Muscle of back (tissue), 11 donors: ENCODE data around the gene C16orf74. TPM values are rescaled to one million over a fixed set of nuclear protein-coding genes. Genes with fewer than 3 reads are reported as not detected.

Source experiments
- DNase-seq, 3 donors: peaks; one replicate each; pipeline versions ENCODE4 v3.0.0 to v3.0.0-alpha.2; 2013
- polyA plus RNA-seq, 10 donors: library from polyadenylated mRNA; unstranded; fragments of 120-200 nt; gene quantifications; one replicate each; pipeline ENCODE4 v1.2.1, GENCODE V29; 2013; ENCODE audit not compliant: insufficient read length in 10 of 10

Gene C16orf74
- polyA plus RNA-seq, 10 donors: 0.76 to 4.7 (median 1.3) TPM

DNA sequence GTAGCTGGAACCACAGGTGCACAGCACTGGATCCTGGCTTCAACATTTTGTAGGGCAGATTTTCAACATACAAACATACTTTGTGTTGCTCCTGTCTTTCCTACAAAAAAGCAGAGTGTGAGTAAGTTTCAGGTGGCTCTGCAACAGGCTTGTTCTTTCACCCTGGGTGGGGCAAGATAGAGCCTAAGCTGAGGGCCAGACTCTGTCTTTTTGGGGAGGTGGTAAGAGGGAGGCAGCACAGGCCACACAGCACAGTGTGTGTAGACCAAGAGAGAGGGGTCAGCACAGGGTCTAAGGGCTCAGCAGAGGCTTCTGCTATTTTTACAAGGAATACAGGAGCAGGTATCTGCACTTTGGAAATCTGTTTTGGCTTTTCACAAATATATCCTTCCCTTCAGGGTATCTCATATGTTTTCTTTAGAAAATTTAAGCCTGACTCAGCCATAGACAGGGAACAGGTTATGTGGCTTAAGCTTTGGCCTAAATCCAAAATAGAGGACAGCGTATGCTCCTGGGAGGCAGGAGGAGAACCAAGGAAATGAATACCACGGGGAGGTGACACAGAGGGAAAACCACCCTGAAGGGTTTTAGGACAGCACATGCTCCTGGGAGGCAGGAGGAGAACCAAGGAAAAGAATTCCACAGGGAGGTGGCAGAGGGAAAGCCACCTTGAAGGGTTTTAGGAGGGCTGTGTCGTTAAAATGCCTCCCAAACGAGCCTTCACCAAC lies 26.9 kb upstream of the C16orf74 start:
- DNase-seq: no peak

DNA sequence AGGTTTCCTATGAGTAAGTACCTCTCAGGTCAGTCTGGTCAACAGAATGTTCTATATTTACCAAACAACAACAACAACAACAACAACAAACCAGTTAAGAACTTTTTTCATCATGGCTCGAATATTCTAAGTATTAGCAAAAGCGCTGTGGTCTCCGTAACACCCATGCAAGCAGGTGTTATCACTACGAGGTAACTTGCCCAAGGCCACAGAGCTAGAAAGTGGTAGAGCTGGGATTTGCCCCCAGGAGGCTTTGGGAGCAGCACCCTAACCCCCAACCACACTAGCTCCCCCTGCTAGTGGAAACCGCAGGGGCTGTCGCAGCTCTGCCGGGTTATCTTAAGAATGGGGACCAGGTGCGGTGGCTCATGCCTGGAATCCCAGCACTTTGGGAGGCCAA lies 23.9 kb upstream of the C16orf74 start:
- no peak for DNase-seq

DNA sequence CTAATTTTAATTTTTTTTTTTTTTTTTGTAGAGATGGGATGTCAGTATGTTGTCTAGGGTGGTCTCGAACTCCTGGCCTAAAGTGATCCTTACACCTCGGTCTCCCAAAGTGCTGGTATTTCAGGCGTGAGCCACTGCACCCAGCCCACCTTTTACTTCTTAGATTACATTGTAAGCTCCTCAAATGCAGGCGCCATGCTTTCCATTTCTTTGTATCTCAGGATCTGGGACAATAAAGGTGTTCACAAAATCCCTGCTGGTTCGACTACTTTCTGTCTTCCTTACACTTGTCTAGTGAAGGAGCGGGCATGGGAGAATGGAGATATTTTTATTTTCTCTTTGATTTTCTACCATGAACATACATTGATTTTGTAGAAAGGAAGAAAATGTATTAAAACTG lies 23.2 kb upstream of the C16orf74 start:
- DNase-seq: no peak

DNA sequence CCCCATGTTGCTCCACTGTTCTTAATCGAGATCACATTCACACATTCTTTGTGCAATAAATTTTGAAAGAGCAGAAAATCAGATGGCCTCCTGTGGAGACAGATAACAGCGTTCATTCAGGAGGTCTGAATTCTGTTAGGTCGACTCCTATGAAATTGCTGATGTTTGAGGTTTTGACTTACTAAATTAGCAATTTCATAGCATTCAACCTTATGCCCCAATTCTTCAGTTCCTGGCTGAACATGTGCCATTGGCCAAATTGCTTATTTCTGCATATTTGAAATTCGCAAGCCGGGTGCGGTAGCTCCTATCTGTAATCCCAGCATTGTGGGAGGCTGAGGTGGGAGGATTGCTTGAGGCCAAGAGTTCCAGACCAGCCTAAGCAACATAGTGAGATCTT lies 22.1 kb upstream of the C16orf74 start:
- no peak for DNase-seq

DNA sequence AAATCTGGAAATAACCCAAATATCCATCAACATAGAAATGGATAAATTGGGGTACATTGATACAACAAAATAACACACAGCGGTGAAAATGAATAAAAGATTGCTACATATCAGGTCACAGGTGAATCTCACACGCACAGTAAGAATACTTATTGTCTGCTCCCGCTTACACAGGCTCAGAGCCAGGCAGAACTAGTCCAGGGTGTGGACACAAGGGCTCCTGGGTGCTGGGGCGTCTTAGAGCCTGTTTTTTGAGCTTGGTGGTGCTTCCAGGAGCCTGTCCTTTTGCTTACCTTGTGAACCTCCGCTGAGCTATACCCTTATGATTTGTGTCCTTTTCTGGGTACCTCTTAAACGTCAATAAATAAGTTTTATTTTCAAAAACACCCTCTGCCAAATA lies 19.8 kb upstream of the C16orf74 start:
- no peak for DNase-seq

DNA sequence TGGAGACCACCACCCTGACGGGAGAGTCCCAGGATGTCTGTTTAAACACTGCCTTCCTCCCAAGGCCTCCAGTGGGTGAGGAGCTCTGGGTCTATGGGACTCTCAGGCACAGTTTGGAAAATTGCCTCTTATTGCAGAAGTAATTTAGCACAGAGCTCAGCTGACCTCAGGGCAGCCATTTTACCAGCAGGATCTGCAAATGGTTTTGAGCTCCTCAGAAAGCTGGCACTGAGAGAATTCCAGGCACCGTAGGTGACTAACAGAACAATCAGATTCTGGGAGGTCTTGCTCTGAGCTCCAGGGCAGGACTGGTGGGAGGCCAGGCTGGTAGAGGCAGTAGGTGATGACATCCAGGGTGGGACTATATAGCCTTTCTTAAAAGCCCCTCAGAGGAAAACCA lies 17.3 kb upstream of the C16orf74 start:
- DNase-seq: no peak

DNA sequence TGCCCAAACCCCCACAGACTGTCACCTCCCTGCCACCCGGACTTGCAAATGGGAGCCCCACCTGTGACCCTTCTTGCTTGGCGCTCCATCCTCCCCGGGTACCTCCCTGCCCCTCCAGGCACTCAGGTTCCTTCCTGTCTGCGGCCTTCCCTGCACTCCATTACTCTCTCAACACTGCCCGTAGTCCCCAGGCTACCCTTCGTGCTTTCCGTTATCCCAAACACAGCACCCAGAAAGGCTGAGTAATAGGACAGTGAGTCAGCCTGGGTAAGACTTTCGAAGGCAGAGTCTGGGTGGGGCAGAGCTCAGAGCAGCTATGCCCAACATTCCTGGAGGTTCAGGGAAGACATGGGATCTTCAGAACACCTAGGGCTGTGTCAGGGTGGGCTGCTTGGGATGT lies 16.6 kb upstream of the C16orf74 start:
- peak in 1 of 3 donors; percentile 62 for DNase-seq

DNA sequence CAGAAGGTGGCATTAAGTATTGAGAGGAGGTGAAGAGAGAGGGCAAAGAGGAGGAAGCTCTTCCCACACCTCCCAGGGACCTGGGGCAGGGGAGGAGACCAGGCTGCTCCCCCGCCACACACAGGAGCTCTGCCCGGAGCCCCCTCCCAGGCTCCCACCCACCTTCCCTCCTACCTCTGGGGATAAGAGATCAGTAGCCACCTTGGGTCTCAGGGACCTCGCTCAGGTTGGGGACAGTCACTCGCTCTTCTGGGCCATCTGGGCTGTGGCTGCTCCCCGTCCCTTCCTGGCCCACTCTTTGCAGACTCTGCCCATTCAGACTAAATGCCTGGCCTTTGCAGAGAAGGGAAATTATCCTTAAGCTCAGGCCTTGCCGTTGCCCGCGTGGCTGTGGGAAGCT lies 14.9 kb upstream of the C16orf74 start:
- DNase-seq: no peak

DNA sequence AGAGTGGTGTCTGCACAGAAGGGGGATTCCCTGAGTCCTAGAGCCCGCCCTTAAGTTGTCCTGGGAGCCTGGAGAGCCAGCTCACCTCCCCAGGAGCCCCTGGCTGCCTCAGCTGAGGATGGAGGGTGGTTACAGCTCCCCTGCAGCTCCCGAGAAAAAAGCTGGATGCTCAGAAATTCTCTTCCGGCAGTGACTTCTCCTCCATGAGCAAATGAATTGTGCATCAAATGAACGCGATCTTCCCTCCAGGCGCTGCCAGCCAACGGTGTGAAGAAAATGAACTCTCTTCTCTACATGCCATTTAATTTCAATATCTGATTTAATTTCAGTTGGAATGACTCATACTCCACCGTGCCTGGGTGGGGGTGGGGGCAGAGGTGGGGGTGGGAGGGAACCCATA lies 14.3 kb upstream of the C16orf74 start:
- DNase-seq: no peak

DNA sequence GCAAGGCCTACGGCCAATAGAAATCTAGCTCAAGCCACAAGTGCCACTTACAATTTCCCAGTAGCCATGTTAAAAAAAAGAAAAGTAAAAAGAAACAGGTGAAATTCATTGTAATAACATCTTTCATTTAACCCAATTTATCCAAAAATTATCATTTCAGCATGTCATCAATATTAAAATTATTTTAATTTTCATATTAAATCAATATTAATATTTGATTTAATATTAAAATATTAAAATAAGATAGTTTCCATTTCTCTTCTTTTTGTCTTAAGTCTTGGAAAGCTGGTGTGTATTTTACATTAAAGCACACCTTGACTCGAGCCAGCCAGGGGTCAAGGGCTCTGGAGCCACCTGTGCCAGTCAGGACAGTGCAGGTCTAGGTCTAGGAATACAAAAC lies 12.7 kb upstream of the C16orf74 start:
- DNase-seq: no peak

DNA sequence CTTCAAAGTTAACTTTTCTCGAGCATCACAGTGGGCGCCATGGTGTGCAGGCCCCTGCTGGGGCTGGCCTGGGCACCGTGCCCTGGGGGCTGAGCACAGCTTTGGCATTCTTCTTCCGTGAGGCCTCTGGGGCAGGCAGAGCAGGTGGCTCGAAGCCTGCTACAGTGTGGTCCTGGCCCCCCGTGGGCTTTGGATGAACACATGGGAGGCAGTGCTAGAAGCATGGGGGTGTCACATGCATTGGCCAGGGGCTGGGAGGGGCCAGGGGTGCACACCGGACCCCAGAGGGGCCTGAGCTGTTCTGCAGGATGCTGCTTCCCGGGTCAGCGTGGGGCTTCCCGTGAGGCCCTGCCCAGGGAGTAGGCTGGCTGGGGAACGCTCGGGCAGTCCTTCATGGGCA lies 12.1 kb upstream of the C16orf74 start:
- DNase-seq: no peak

DNA sequence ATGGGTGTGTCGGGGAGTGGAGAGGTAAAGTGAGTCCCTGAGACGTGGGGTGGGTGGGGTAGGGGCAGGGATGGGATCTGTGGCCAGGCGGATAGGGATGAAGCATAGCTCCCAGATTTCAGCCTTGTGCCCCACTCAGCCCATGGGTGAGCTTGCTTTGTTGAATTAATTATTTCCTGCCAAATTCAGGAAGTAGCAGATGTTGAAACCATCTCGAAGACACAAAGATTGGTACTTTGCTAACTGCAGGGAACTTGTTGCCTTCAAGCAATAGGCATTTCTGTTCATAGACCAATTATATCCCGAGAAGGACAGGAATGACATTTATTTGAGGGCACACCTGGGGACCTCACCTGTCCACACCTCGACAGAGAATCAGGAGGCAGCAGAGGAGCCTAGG lies 11.0 kb upstream of the C16orf74 start:
- DNase-seq: no peak

DNA sequence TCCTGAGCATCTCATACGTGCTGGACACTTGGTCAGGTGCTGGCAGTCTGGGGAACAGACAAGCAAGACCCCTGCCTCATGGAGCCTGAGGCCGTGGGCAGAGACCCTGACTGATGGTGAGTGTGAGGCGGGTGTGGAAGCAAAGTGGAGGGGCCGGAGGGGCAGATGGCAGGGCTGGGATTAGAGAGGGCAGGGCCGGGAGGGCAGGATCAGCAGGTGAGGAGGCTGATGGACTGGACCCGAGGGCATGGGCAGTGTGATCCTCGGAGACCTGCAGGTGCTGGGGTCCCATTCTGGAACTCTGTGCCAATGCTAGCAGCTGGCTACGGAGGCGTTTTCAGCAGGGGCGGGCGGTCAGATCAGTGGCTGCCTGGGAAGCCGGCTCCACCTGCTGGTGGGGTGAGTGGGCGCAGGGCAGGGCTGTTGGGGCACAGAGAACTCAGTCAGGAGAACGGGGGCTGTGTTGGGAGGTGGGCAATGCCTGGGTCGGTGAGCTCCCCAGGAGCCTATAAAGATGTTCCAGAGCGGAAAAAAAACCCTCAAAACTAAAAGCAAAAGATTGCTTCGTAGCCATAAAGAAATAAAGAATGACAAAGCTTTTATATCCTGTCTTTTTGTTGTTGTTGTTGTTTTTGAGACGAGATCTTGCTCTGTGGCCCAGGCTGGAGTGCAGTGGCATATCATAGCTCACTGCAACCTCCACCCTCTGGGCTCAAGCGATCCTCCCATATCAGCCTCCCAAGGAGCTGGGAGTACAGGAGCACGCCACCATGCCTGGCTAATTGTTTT lies 8.9 kb upstream of the C16orf74 start:
- DNase-seq: no peak

DNA sequence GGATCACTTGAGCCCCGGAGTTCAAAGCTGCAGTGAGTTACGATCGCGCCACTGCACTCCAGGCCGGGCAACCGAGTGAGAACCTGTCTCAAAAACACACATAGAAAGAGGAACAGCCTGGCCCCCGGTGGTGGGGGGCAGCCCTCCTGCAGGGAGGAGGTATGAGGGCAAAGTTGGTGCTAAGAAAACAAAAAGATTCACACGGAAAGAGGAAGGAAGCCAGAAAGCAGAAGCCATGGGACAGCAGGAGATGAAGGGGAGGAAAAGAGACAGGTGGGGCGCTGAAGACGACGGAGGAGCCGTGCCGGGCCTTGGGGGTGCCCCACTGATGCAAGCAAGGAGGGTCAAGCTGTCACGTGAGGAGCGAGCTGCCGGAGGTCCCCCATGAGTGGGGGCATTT lies 8.2 kb upstream of the C16orf74 start:
- DNase-seq: no peak

DNA sequence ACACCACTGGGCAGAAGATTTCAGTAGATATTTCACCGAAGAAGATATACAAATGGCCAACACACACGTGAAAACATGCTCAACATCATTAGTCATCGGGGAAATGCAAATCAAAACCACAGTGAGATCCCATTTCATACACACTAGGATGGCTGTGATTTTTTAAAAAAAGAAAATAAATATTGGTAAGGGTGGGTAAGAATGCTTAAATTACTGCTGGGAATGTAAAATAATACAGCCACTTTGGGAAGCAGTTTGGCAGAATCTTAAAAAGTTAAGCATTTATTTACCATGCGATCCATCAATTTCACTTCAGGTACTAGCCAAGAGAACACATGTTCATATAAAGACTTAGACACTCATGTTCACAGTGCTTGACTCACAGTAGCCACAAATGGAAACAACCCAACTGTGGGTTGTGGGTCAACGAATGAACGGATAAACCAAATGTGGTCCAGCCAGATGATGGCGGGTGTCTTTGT lies 6.5 kb upstream of the C16orf74 start:
- peak in 1 of 3 donors; percentile 27 for DNase-seq

DNA sequence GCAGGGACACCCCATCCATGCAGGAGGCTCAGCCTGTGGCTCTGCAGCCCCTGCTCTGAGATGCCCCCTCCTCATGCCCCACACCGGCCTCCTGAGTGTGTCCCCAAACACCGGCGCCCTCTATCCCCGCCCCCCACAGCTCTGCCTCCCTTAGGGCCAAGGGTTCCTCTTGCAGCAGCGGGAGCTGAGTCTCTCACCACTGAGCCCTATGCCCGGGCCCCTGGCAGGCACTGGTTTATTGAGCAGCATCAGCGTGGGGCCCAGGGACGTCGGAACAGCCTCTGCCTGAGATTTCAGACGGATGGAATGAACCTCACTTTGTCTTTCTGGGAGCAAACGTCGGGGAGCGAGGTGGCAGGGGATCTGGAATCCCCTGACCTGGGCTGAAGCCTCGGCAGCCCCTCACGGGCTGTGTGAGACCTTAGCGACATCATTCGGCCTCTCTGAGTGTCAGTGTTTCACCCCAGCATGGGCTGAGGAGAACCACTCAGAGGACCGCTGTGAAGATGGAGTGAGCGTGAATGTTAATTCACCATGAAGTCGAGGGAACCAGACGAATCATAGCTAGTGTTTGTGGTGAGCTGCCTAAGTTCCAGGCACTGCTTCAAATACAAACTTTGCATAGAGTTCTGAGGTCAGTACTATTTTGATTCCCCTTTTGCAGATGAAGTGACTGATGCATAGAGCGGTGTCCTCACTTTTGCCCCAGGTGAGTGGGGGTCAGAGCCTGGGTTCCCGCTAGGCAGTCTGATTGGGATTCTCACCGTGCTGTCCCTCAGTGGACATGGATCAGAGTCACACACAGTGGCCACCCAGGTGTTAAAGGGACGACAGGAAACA lies 5.3 kb upstream of the C16orf74 start:
- DNase-seq: no peak

DNA sequence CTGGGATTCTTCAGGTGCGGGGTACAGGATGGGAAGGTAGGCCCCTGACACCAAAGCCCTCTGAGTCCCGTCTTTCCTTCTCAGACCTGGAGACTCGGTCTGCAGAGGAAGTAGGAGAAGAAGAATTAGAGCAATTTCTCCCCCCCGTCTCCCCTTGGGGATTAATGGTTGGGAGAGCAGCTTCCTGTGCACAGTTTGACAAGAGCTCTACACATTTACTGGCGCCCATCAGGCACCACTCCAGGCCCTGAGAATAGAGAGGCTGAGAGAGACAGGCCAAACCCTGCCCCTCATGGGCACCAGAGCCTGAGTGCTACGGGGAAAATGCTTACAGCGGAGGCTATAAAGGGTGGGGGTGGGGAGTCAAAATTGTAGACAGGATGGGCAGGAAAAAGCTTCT lies 3.5 kb upstream of the C16orf74 start:
- no peak for DNase-seq

DNA sequence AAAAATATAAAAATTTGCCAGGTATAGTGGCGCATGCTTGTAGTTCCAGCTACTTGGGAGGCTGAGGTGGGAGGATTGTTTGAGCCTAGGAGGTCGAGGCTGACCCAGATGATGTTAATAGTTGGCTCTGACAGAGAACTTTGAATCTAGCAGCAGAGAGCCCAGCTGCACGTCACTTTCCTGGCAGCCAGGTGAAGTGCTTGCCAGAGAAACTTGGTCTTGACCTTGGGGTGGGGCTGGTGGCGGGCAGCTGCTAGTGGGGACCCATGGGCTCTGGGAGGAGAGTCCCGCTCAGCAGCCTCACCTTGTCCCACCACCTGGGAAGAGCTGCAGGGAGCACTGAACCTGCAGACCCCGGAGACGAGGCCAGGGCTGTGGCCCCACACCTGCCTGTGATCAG lies 3.1 kb upstream of the C16orf74 start:
- no peak for DNase-seq

DNA sequence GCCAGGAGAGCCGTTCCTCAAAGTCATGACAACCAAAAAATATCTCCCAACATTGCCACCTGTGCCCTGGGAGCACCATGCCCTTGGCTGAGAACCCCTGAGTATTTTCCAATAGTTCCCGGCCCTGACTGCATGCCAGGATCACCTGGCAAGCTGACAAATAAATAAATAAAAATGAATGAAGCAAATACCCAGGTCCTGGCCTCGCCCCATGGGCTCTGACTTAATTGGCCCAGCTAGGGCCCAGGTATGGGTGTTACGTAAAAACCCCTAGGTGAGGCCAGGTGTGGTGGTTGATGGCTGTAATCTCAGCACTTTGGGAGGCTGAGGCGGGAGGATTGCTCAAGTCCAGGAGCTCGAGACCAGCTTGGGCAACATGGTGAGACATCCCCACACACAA lies 2.7 kb upstream of the C16orf74 start:
- no peak for DNase-seq

DNA sequence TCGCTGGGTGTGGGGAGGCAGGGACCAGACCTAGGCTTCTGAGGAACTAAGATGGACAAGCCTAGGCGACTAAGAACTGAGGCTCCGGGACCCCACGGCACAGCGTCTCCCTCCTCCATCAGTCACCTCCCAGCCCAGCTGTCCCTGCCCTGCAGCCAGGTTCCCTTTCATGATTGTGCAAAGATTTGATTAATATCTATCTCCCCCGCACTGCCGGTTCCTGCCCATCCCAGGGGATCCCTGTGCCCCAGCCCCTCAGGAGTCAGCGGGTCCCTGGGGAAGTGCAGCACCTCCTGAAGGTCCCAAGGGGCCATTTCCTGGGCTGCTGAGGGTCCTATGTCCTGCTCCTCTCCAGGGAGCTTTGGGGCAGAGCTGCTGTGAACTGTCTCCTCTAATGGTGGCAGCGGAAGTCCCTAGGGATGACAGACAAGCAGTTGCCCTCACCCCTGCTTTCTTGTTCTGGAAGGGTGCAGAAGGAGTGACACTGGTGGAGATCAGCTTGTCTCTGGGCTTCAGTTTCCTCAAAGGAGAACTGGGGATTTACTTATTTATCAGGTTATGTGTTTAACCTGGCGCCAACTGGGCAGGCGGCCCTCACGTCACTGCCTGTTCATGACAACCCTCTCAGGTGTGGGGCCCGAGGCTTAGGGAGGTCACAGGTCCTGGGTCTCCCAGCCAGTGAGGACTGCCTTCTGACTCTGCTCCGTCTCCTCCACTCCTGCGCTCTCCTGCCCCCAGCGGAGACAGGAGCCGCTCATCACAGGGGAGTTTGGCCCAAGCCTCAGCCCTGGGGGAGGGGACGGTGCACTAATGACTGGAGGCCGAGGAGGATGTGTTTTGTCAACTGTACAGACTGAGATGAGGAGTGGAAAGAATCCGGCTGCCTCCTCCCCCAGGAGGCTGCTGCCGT lies 1.9 kb upstream of the C16orf74 start:
- peak in 1 of 3 donors; percentile 52 for DNase-seq
